Endometrial microvascular endothelial cells (primary cell): ENCODE data around the gene UBASH3B. TPM values are rescaled to one million over a fixed set of nuclear protein-coding genes. Genes with fewer than 3 reads are reported as not detected.

Experiments
- in situ Hi-C: cut with HindIII; loops from 2 replicates; pipeline ENCODE4 v1.10.0; 2017; ENCODE audit warnings: low sequenced_read_pairs, low pct_unique_long_range_greater_than_20kb; ENCODE audit errors: inconsistent ontology term
- total RNA-seq: library from RNA; depleted of rRNA; stranded (reverse); fragments of >200 nt; gene quantifications from one replicate; pipeline ENCODE4 v1.2.3, GENCODE V29; 2015; ENCODE audit errors: inconsistent ontology term

The UBASH3B gene
- total RNA-seq, 1 donor from 2014 or later: 16.7 TPM

DNA sequence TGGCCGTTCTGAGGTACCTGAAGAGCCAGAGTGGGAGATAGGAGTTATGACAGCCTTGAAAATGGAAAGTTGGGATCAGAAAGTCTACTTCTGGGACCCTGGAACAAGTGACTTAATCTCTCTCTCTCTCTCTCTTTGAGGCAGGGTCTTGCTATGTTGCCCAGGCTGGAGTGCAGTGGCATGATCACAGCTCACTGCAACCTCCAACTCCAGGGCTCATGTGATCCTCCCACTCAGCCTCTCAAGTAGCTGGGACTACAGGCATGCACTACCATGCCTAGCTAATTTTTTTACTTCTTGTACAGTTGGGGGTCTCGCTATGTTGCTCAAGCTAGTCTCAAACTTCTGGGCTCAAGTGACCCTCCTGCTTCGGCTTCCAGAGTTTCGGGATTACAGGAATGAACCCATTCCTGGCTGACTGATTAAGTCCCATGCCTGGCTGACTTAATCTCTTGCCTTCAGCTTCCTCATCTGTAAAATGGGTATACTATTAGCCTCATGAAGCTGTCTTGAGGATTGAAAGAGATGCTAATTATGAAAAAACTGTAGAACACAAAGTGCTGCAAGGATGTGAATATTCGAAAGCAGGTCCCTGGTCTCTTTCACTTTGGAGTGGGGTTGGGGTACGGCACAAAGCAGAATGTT lies 87.7 kb downstream of the UBASH3B start:
- in situ Hi-C loops: no loop called here

DNA sequence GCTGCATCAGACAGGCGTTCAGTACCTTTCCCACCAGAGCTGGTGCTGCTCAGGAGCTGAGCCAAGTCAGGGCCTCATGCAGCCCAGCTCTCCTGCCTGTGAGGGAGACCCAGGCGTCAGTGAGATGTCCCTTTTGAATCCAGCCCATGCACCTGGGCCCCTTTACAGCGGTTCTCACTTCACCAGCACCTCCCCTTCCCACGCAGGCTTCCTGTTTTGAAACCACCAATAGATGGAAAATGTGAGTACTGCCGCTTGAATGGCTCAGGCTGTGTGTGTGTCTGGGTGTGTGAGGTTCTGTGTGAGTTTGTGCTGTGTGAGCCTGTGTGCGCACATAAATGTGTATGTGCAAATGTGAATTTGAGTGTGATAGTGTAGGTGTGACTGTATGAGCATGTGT lies 88.4 kb downstream of the UBASH3B start:
- in situ Hi-C loops: no loop called here

DNA sequence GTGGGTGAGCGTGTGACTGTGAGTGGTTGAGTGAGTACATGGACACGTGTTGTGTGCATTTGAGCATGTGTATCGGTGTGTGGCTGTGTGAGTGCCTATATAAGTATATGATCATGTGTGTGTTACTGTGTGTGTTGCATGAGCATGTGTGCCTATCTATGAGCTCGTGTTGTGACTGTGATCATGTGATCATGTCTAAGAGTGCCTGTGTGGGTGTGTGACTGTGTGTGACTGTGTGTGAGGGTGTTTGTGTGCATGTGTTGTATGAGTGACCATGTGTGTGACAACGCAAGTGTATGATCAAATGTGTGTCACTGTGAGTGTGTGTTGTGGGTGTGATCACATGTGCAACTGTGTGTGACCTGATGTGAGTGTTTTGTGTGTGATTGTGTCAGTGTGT lies 88.8 kb downstream of the UBASH3B start:
- in situ Hi-C loops: no loop called here

DNA sequence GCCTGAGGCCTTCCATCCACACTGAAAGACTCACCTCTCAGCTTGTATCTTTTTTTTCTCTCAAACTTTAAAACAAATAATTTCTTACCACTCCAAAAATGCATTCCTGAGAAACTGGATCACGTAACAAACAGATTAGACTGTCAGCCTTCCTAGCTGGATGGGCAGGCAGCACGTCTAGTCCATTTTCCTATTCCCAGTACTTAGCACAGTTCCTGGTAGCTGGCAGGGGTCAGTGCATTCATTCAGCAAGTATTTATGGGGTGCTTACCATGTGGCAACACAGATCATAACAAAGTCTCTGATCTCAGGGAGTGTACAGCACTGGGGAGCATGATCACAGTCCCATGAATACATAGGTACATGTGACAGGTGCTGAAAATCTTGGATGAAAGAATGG lies 89.6 kb downstream of the UBASH3B start:
- in situ Hi-C loops: no loop called here

DNA sequence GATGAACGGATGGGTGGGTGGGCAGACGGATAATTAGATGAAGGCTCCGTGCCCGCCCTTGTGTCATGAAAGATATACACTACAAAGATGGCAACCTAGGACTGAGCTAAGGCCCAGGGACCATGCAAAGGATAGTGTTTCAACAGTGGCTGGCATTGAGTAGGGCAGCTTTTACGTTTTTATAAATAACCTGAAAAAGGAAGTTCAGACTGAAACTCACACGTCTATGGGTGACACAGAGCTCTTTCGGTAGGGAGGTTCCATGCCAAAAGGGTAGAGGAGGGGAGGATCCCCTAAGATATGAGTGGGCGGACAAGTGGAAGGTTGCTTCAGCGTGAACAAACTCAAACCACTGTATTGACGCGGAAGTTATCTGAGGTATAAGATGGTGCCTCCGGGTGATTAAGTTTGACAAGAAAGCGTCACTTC lies 90.5 kb downstream of the UBASH3B start:
- in situ Hi-C loops: no loop called here

DNA sequence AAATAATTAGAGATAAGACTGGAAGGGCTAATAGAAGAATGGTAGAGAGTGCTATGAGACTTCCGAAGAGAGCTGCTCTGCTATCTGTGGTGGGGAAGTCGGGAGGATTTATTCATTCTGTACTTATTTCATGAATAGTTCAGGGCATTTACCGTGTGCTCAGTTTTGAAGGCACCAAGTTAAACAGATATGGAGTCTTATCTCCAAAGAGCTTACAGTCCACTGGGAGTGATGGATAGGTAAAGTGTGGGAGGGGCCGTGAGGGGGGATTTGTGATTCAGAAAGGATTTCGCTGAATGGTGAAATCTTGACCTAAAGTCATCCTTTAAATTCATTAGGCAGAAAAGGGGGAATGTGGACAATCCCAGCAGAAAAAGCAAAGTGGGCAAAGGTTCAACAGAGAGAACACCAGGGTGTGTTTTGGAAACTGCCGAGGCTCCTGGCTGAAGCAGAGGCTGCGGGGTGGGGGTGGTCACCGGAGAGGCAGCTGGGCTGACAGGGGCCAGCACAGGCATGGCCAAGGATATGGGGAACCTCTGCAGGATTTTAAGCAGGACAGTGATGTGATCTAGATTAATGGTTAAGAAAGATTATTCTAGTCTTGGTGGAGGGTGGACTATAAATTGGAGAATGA lies 91.2 kb downstream of the UBASH3B start:
- in situ Hi-C loops: no loop called here

DNA sequence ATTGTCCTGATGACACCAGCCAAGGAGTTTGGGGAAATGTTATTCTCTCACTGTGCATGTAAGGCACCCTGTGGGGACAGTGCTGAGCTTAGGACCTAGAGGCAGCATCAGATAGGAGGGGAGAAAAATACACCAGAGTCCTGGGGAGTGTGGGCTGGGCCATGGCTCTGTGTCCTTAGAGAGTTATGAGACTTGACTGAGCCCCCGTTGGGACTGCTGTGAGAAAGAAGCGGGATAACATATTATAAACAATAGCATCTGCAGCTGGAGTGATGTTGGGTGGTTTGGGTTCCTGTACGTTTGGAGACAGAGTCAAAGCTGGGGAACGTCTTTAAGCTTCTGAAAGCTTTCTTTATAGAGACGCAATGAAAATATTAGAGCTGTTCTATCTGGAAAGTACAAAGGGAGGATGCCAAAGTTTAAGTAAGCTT lies 91.8 kb downstream of the UBASH3B start:
- in situ Hi-C loops: no loop called here

DNA sequence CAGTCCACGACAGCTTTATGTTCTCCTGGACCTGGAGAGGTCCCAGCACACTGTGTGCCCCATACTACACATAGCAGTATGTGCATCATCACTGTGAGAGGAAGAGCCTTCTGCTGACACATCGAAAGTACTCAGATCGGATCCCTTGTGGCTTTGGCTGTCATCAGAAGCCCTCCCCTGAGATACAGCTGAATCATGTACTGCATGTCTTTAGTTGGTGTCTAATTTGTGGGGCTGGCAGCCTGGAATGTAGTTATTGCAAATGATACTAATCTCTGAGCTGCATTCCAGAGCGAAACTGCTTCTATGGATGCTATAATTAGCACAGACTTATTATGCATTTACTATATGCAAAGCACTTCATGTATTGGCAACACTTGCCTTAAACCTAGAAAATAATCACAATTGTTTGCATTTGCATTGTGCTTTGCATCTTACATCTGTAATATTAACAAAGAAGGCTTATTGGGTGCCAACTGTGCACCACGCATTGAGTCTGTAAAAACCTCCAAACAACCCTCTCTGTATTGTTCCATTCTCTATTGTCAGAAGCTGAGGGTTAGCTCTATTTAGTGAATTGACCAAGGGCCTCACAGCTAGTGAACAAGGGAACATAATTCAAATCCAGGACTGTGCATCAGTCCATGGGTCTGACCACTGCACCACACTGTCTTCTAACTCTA lies 93.6 kb downstream of the UBASH3B start:
- in situ Hi-C loops: no loop called here

DNA sequence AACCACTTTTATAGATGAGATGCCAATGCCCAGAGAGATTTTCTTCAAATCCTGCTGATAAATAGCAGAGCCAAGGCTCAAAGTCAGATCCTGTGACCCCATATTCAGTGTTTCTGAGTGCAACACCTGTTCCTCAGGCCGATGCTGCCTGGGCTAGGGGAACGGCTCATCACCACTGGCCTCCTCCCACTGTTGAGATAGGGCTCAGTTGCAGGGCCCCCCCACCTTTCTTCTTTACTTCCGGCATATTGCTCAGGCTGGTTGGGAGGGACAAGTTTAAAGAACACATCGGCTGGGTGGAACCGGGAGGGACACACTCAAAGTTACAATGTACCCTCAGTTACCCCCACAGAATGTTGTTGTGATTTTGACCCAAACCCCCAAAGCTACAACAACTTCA lies 94.5 kb downstream of the UBASH3B start:
- in situ Hi-C loops: no loop called here

DNA sequence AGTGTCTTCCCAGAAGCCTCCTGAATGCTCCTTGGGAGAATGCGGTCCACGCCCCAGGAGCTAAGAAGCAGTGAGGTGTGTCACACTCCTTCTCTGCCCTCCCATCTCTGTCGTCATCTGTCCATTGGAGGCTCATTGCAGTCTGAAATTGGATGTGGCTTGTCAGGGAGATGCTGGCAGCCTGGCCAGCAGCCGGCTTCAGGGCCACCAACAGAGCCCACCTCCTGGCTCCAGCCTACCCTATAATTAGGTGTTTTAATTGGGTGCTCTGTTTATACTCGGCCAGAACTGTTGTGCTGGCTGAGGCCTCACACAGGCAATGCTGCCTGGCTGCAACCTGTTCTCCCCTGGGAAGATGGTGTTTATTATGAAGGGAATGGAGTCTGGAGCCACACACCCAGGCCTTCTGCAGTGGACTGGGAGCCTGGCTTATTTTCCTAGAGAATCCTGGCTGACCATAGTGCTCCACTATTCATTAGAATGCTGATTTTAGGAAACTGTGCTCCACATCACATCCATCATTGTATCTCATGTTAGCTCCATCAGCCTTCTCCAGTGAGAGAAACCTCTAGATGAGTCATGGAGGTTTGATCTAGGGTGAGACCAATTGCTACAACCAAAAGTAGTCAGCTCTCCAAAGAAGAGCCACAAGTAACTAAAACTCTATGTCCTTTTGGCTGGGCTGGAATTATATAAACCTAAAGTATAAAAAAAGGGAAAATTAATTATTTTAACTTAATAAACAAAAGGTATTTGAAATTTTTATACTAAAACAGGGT lies 96.0 kb downstream of the UBASH3B start:
- in situ Hi-C loops: no loop called here

DNA sequence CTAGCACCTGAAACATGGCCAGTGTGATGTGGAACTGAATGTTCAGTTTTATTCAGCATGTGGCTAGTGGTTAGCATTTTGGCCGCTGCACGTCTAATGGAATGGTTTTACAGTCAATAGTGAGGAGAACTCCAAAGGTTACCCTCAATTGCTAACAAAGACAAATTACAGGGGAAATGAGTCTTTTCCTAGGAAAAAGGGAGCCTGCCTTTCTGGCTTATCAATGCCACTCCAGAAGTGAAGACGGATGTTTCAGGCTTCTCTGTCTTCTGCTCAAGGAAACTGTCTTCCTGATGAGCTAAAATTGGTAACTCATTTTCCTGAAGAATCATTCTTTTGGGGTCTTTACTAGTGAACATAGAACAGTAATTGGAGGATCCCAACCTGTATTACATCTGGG lies 98.5 kb downstream of the UBASH3B start:
- in situ Hi-C loops: no loop called here

DNA sequence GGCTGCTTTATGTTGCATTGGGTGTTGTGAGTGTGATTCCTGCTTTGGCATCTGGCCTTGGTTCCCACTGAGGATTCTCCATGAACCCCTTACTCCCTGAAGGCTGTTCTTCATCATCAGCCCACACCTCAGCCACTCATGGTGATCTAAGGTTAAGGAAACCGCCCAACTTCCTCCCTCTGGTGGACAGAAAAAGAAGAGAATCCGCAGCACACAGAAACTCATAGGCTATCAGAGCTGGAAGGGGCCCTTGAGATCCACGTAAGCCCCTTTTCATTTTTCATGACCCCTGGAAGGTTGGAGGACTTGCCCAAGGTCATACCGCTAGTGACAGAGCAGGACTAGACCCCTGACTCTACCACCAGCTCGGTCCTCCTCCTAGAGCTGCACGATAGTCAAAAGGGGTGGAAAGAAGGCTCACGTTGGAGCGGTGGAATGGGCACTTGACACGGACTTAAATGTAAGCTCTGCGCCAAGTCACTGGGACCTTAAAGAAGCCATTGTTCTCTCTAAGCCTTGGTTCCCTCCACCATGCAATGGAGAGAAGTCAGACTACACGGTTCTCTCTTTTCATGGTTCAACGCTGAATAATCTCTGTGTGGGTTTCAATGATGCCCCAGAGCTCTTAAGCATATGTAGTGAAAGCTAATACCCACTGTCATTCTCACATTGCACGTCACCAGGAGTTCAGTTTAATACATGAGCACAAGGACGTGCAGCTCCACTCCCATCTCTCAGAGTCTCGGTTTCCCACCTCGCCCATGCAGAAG lies 99.2 kb downstream of the UBASH3B start:
- in situ Hi-C loops: no loop called here

DNA sequence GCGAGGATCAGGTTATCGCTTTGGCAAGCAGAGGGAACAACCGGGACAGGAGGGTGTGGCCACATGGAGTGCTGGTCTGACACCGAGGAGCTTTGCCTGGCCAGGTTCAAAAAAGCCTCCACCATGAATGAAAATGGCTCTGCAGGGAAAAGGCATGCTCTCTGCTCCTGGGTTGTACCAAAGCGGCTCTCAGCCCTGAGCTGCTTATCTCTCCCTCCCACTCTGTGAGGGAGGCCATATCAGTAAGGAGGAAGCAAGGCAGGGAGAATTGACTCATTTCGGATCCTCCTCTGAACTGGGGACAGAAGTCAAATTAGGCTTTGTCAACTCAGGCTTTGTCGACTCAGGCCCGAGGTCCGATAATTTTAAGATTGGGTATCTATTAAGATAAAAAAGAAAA lies 99.9 kb downstream of the UBASH3B start:
- in situ Hi-C loops: no loop called here

DNA sequence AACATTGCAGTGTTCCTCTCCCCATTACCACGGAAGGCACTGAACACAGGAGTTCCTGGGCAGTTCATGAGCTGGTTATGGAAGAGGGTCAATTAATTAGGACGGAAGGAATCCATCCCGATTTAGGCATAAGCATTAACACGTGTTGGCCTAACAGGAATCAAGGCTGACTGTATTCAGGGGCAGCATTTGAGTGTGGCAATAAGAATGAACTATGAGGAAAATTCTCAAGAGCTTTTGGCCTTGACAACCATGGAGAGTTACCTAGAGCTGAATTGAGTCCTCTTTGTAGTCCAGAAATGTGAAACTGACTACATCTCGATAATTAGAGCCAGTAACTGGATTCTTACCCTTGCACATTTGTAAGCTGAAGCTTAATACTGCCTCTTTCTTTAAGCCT lies 100.4 kb downstream of the UBASH3B start:
- in situ Hi-C loops: no loop called here

DNA sequence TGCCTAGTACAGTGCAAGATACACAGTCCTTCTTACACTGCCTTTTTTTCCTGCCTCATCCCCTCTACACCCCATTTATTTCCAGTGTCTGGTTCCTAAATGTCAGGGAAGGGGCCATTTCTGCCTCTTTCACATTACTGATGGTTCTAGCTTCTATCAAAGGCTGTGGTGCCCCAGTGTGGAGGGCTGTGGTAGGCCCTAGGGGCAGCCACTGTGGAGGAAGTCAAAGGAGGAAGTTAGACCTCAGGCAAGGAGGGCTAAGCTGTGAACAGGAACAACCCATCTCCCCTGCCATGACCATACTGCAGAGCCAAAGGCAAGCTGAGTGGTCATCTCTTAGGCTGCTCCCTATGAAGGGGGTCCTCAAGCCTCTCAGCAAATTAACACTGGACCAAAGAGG lies 100.9 kb downstream of the UBASH3B start:
- in situ Hi-C loops: no loop called here

DNA sequence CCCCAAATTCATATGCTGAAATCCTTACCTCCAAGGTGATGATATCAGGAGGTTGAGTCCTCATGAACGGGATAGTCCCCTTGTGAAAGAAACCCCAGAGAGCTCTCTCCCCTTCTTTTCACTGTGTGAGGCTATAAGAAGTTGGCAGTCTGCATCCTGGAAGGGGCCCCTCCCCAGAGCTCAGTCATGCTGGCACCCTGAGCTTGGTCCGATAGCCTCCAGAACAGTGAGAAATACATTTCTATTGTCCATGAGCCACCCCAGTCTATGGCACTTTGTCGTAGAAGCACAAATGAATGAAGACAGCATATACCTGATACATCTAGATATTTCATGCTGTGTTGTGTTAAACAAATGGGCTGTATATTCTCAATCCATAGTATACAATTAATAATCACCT lies 101.7 kb downstream of the UBASH3B start:
- in situ Hi-C loops: no loop called here

DNA sequence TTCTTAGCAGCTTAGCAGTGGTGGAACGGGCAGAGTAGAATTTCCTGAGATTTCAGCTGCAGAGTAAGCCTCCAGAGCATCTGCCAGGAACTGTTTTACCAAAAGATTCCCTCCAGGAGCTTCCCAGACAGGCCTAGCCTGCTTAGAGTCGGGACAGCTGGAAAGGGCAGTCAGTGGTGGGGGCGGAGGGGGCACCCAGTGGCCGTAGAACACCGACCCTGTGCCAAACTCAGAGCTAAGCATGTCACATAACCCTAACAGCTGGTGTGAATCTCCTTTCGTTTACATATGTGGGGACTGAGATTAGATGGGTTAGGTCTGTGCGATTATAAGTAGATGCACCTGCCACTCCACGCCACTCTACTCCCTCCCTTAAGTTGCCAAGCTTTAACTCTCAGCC lies 102.8 kb downstream of the UBASH3B start:
- in situ Hi-C loops: no loop called here

DNA sequence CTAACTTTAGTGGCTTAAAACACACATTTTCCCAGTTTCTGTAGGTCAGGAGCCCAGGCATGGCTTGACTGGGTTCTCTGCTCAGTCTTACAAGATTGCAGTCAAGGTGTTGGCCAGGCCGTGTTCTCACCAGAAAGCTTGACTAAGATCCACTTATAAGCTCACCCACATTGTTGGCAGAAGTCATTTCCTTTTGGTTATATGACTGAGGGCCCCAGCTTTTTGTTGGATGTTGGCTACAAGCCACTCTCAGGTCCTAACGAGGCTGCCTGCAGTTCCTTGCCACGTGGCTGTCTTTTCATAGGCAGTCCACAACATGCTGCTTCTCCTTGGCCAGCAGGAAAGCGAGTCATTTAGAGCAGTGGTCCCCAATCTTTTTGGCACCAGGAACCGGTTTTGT lies 103.5 kb downstream of the UBASH3B start:
- in situ Hi-C loops: no loop called here

DNA sequence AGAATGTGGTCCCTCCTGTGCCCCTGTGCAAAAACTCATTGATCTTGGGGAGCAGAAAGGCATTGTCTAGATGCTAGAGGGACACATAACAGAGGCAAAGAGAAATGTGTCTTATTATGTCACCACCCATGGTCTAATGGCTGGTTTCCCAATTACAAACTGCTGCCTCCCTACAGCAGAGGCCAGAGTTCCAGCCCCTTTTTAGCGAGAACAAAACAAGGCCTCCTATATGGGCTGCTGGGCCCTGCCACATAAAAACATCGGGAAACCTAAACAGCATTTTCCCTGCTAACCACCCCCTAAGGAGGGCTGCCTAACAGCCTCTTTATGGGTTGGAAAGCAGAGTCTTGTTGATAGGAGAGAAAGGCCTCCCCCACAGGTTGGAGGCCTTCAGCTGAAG lies 107.6 kb downstream of the UBASH3B start:
- in situ Hi-C loops: no loop called here
